ENCODE measurements around the gene UBA52. TPM values are rescaled to one million over a fixed set of nuclear protein-coding genes. Genes with fewer than 3 reads are reported as not detected.
A peak's percentile ranks its signal among the peaks of the same experiment; 100 is the strongest.

Gene UBA52
- total and polyA plus RNA-seq, 4 experiments from 2014 or later = 1,135 to 1,978 (median 1,827) TPM

- Histone ChIP-seq H3K27me3 (ENCODE audit: insufficient read depth, low read length) (peaks cover 57% of the 10 kb centered on the region), H3K9me3 (ENCODE audit: control insufficient read depth in 1 of 2, low read length in 2 of 2) (no peaks in the 10 kb centered on the region), H3K4me1 (ENCODE audit: insufficient read depth, low read length) (peaks cover 22% of the 10 kb centered on the region), H3K27ac (ENCODE audit: low read depth, low read length) (no peak overlapping the region), H3K36me3 (ENCODE audit: insufficient read depth, low read length) (no peaks in the 10 kb centered on the region), H3K4me3 (ENCODE audit: low read length in 2 of 2) (no peak overlapping the region)
- POLR2A ChIA-PET (ENCODE audit: partially characterized antibody) = no interaction called here
- Mint-ChIP-seq H3K27me3 (peaks cover 43 to 56% of the 10 kb centered on the region in 2 donors), H3K4me3 (peak overlapping the region in 7 of 8 donors; percentile 46 to 87 (median 72)), H3K4me1 (peaks cover 12 to 49% (median 18%) of the 10 kb centered on the region in 4 donors), H3K9me3 (peaks cover 0 to 1% (median 0%) of the 10 kb centered on the region in 8 donors), H3K27ac (peak overlapping the region in 3 of 7 donors; percentile 20 to 60 (median 38)), H3K36me3 (no peaks in the 10 kb centered on the region)
- intact Hi-C loops (cut with micrococcal nuclease) = loop anchor here (1.0 kb wide), 1 partner anchor 26 kb away; no protein-coding TSS in a partner anchor
- DNase-seq = no peak
- CTCF ChIA-PET (ENCODE audit: partially characterized antibody) = no interaction called here
These were observed 39.1 kb downstream of the UBA52 start for GRCh38 chr19:18610556-18611326.

DNA sequence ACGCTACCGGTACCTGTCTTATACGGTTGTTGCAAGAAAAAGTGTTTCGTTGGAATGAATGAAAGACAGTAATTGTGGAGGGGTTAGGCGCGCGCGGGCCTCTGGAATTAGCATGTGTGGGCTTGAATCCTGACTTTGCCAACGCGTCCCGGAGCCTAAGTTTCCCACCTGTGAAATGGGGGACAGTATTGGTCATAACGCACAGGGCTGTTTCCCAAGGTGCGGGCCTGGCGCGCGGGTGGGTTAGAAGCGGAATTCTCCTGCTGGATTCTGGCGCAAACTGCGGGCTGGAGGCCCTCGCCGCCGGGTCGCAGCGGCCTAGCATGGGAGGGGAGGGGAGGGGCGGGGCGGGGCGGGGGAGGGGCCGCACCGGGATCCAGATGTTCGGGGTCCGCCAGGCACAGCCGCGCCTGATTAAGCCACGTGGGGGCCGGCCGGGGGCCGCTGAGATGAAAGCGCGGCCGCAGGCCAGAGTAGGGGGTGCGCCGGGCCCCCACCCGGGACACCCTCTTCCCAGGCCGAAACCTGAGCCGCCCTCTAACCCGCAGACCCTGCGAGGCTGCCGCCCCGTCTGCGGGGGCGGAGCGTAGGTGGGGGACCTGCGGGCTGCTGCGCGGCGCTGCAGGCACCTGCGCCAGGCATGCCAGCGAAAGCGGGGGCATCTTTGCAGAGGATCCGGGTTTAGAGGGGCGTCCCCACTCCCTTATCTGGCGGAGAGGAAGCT lies 39.8 kb downstream of the UBA52 start:
- peak overlapping the region; percentile 46 to 89 (median 82) for H3K4me3 Mint-ChIP-seq
- POLR2A ChIA-PET (ENCODE audit: partially characterized antibody) = interaction anchor here (1.4 kb wide), 1 partner anchor 22 kb away, joined by 6 read pairs; the partner anchor contains the start of gene REX1BD
- peaks cover 56% of the 10 kb centered on the region for H3K27me3 ChIP-seq (ENCODE audit: insufficient read depth, low read length)
- intact Hi-C loops (cut with micrococcal nuclease) = loop anchor here (1.0 kb wide), 1 partner anchor 25 kb away; no protein-coding TSS in a partner anchor
- peaks cover 22% of the 10 kb centered on the region for H3K4me1 ChIP-seq (ENCODE audit: insufficient read depth, low read length)
- no peaks in the 10 kb centered on the region for H3K36me3 Mint-ChIP-seq
- H3K9me3 ChIP-seq (ENCODE audit: control insufficient read depth in 1 of 2, low read length in 2 of 2) = no peaks in the 10 kb centered on the region
- H3K4me1 Mint-ChIP-seq = peaks cover 12 to 49% (median 18%) of the 10 kb centered on the region in 4 donors
- no peak overlapping the region for H3K27ac ChIP-seq (ENCODE audit: low read depth, low read length)
- no peak for DNase-seq
- H3K27me3 Mint-ChIP-seq = peaks cover 47 to 56% of the 10 kb centered on the region in 2 donors
- H3K27ac Mint-ChIP-seq = peak overlapping the region in 2 of 7 donors; percentile 20 to 38
- peak overlapping the region in 1 of 2 donors; percentile 45 for H3K4me3 ChIP-seq (ENCODE audit: low read length in 2 of 2)
- CTCF ChIA-PET (ENCODE audit: partially characterized antibody) = interaction anchor here (1.0 kb wide), 1 partner anchor 28 kb away, joined by 3 read pairs; no protein-coding TSS in a partner anchor
- no peaks in the 10 kb centered on the region for H3K36me3 ChIP-seq (ENCODE audit: insufficient read depth, low read length)
- peaks cover 0 to 1% (median 0%) of the 10 kb centered on the region in 8 donors for H3K9me3 Mint-ChIP-seq

- Mint-ChIP-seq H3K27ac (peak overlapping the region in 3 of 7 donors; percentile 13 to 71 (median 65)), H3K4me1 (peaks cover 10 to 49% (median 18%) of the 10 kb centered on the region in 4 donors), H3K4me3 (peak overlapping the region; percentile 78 to 89 (median 82)), H3K36me3 (no peaks in the 10 kb centered on the region), H3K27me3 (peaks cover 48 to 59% of the 10 kb centered on the region in 2 donors), H3K9me3 (peaks cover 0 to 1% (median 0%) of the 10 kb centered on the region in 8 donors)
- H3K4me3 ChIP-seq (ENCODE audit: low read length in 2 of 2) = peak overlapping the region; percentile 23 to 45
- POLR2A ChIA-PET (ENCODE audit: partially characterized antibody) = interaction anchor here (0.8 to 1.4 kb wide), 3 partner anchors 17 to 220 kb away, joined by 3 to 6 read pairs (median 3); partner anchors contain the start of genes REX1BD and UPF1
- CTCF ChIA-PET (ENCODE audit: partially characterized antibody) = interaction anchor here (1.0 to 1.1 kb wide), 2 partner anchors 23 to 27 kb away, joined by 3 to 4 read pairs; no protein-coding TSS in a partner anchor
- no peaks in the 10 kb centered on the region for H3K36me3 ChIP-seq (ENCODE audit: insufficient read depth, low read length)
- H3K4me1 ChIP-seq (ENCODE audit: insufficient read depth, low read length) = peaks cover 22% of the 10 kb centered on the region
- no peak for DNase-seq
- H3K27ac ChIP-seq (ENCODE audit: low read depth, low read length) = no peak overlapping the region
- intact Hi-C loops (cut with micrococcal nuclease) = no loop called here
- peaks cover 58% of the 10 kb centered on the region for H3K27me3 ChIP-seq (ENCODE audit: insufficient read depth, low read length)
- no peaks in the 10 kb centered on the region for H3K9me3 ChIP-seq (ENCODE audit: control insufficient read depth in 1 of 2, low read length in 2 of 2)
These were observed 40.6 kb downstream of the UBA52 start for GRCh38 chr19:18612051-18612771.

GRCh38 chr19:18612772-18613588 lies 41.3 kb downstream of the UBA52 start, which contains the start of gene TMEM59L:
Gene TMEM59L (plus strand): TSS chr19:18612870. CDS start chr19:18612959, 89 bp downstream.
- Histone ChIP-seq H3K4me1 (ENCODE audit: insufficient read depth, low read length) (peaks cover 22% of the 10 kb centered on the region), H3K4me3 (ENCODE audit: low read length in 2 of 2) (peak within 1 kb of the TSS; percentile 23 to 45), H3K9me3 (ENCODE audit: control insufficient read depth in 1 of 2, low read length in 2 of 2) (no peaks in the 10 kb centered on the region), H3K27me3 (ENCODE audit: insufficient read depth, low read length) (peaks cover 57% of the 10 kb centered on the region), H3K27ac (ENCODE audit: low read depth, low read length) (no peak within 1 kb of the TSS), H3K36me3 (ENCODE audit: insufficient read depth, low read length) (no peaks in the 10 kb centered on the region)
- Mint-ChIP-seq H3K27me3 (peaks cover 50 to 62% of the 10 kb centered on the region in 2 donors), H3K4me3 (peak within 1 kb of the TSS; percentile 78 to 89 (median 82)), H3K4me1 (peaks cover 10 to 44% (median 14%) of the 10 kb centered on the region in 4 donors), H3K27ac (peak within 1 kb of the TSS in 4 of 7 donors; percentile 42 to 71 (median 62)), H3K9me3 (peaks cover 0 to 1% (median 0%) of the 10 kb centered on the region in 8 donors), H3K36me3 (no peaks in the 10 kb centered on the region)
- CTCF ChIA-PET (ENCODE audit: partially characterized antibody) = interaction anchor here (1.0 to 1.1 kb wide), 2 partner anchors 23 to 26 kb away, joined by 3 to 4 read pairs; no protein-coding TSS in a partner anchor
- peak; percentile 55 to 72 (median 59) for DNase-seq
- POLR2A ChIA-PET (ENCODE audit: partially characterized antibody) = interaction anchor here (0.5 to 1.4 kb wide), 6 partner anchors 8 to 219 kb away, joined by 3 to 6 read pairs (median 3); partner anchors contain the start of genes REX1BD, UBA52 and UPF1
- intact Hi-C loops (cut with micrococcal nuclease) = no loop called here

GRCh38 chr19:18613589-18614234 lies 42.1 kb downstream of the UBA52 start:
- no peak overlapping the region for H3K27ac ChIP-seq (ENCODE audit: low read depth, low read length)
- intact Hi-C loops (cut with micrococcal nuclease) = no loop called here
- Mint-ChIP-seq H3K27ac (peak overlapping the region in 1 of 7 donors; percentile 58), H3K4me1 (peaks cover 9 to 40% (median 11%) of the 10 kb centered on the region in 4 donors), H3K36me3 (no peaks in the 10 kb centered on the region), H3K4me3 (peak overlapping the region in 6 of 8 donors; percentile 58 to 86 (median 75)), H3K27me3 (peaks cover 44 to 57% of the 10 kb centered on the region in 2 donors), H3K9me3 (peaks cover 0 to 1% (median 0%) of the 10 kb centered on the region in 8 donors)
- H3K36me3 ChIP-seq (ENCODE audit: insufficient read depth, low read length) = no peaks in the 10 kb centered on the region
- no peaks in the 10 kb centered on the region for H3K9me3 ChIP-seq (ENCODE audit: control insufficient read depth in 1 of 2, low read length in 2 of 2)
- H3K4me1 ChIP-seq (ENCODE audit: insufficient read depth, low read length) = peaks cover 22% of the 10 kb centered on the region
- ChIA-PET POLR2A (ENCODE audit: partially characterized antibody) (interaction anchor here (0.5 to 1.4 kb wide), 4 partner anchors 9 to 218 kb away, joined by 3 read pairs; partner anchors contain the start of genes UBA52 and UPF1), CTCF (ENCODE audit: partially characterized antibody) (no interaction called here)
- no peak overlapping the region for H3K4me3 ChIP-seq (ENCODE audit: low read length in 2 of 2)
- peaks cover 49% of the 10 kb centered on the region for H3K27me3 ChIP-seq (ENCODE audit: insufficient read depth, low read length)
- no peak for DNase-seq
